Activated CD4-positive, alpha-beta T cell treated with anti-CD3 and anti-CD28 coated beads for 1 hour (primary cell): ENCODE data around the gene PCED1B.
"Not testable (repeated sequence)": the region's sequence is repeated elsewhere in the genome, so short reads cannot be mapped to it uniquely, and the experiment has no call there.

Experiments used
- DNase-seq: peaks from one replicate; pipeline ENCODE4 v3.0.0-alpha.2; 2020

The PCED1B gene

DNA sequence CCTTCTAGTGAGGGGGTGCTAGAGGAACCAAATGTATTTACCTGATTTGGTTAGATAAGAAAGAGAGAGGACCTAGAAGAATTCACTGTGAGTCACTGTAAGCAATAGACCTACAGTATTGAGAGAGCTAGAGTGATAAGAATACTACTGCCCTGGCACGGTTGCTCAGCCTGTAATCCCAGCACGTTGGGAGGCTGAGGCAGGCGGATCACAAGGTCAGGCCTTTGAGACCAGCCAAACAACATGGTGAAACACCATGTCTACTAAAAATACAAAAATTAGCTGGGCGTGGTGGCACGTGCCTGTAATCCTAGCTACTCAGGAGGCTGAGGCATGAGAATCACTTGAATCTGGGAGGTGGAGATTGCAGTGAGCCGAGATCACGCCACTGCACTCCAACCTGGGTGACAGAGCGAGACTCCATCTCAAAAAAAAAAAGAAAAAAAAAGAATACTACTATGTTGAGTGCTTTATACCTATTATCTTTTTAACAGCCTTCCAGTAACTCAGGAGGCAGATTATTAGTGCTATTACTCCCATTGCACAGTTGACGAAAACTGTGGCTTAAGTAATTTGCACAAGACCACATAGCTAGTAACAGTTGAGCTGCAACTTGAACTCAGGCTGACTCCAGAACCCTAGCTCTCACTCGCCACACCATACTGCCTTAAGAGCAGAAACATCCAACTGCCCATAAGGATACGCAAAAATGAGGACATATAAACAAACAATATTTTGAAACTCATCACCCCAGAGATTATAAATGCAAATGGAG is 102.9 kb downstream of the PCED1B start:
- DNase-seq: not testable (repeated sequence)

DNA sequence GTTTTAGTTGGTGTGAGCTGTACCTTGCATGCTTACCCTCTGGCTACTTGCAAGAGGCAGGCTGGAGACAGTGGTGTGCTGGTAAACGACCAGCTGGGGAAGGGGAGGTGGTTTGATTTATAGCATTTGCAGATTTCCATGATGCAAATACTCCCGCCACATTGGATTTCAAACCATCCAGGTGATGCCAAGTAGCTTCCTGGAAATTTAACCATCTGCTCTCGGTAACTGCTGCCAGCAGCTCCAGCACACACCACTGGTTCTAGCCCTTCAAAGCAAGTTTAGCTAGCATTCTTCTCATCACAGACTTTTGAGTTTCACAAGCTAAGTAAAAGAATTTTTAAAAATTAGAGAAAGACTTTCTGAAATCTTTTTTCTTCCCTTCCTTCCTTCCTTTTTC is 104.8 kb downstream of the PCED1B start:
- no peak for DNase-seq

DNA sequence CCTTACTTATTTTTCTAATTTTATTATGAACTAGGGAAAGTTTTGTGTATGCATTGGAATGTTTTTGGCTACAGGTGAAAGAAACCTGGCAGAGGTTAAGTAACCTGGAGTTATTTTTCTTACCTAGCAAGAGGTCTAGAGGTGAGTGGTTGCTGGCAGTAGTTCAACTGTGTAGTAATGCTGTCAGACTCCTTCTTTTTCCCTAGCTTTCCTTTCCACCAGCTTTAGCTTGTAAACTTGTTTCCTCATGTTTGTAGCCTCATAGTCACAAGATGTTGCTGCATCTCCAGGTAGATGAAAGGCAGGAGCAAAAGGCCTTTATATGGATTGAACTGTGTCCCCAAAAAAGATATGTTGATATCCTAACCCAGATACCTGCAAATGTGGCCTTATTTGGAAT is 105.4 kb downstream of the PCED1B start:
- DNase-seq: no peak

DNA sequence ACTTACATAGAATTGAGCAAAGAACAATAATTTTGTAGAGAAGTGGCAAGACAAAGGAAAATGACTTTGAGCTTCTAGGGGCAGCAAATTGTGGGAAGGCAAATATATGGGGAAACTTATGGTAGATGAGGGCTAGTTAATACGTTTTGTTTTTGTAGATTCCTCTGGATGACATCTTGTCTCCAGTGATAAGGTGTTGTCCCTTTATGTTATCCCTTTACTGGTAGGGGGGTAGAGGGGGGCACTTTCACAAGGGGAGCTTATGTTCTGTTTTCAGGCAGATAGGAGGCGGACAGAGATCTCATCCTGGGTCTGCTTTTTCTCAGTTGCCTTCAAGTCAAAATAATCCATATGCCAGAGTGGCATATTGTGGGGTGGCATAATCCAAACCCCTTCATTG is 106.8 kb downstream of the PCED1B start:
- DNase-seq: no peak

DNA sequence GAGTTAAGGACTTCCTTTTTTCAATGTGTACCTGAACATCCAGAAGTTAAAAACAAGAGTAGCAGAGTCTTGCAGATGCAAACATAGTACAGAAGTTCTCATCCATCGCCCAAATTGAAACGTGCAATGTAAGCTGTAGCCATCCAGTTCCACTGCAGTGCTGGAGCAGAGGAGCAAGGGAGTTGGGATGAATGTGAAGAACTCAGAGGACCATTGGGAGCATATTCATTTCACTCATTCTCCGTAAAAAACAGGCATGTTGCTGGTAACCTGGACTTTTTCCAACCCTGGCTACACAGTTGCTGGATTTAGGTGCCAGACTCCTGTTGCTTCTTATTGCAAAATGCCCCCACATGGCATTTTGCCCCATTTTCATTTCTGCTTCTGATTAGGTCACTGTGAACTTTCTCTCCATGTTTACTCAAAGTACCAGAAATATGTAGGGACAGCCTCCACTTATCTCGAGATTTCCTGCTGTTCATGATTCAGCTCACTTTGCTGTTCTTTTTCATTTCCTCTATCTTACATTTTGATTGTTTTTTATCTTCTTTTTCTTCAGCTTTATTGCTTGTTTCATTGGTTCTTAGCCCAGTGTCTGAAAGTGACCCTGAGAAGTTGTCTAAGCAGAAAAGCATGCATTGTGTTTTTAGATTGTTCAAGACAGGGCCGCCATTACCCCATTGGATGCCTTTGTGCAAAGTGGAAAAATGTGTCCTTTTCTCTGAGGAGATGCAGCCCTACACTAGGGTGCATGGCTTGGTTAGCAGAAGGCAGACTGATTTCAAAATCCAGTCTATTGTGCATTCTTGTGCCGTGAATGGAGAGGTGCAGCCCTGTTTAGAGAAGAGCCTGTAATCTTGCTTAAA is 109.4 kb downstream of the PCED1B start:
- DNase-seq: no peak

DNA sequence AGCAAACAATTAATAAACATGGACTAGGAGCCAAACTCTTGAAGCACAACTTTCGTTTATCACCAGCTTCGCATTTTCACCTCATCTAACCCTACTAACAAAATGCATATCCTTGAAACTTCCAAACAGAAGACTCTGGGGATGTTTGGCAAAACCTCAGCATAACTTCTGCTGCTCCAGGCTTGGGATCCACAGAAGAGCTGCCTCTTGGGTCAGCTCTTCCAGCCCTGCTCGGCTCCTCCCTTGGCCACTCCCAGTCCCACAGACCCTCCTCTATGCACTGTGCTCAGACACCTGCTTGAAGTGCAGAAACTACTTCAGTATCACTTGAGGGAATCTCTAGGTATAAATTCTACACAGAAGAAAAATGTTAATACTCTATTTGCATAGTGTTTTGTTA is 110.3 kb downstream of the PCED1B start:
- DNase-seq: no peak

DNA sequence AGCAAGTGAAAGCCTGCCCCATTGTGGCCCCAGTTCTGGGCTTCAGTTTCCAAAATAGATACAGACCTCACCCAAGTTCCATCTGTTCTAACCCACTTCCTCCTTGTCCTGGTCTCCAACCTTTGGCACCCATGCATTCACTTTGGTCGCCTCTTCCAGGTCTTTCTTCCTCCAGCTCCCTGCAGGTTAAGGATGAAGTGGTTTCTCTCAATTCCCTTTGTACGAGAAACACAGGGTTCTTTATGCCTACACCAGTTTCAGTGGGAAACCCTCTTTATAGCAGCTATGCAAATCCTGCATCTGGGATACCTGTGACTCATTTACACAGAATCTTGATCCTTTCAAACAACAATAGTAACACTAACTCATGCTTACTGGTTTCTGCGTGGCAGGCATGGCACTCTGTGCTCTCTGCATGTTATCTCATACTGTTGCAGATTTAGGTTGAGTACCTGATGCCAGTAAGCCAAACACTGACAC is 110.9 kb downstream of the PCED1B start:
- DNase-seq: no peak

DNA sequence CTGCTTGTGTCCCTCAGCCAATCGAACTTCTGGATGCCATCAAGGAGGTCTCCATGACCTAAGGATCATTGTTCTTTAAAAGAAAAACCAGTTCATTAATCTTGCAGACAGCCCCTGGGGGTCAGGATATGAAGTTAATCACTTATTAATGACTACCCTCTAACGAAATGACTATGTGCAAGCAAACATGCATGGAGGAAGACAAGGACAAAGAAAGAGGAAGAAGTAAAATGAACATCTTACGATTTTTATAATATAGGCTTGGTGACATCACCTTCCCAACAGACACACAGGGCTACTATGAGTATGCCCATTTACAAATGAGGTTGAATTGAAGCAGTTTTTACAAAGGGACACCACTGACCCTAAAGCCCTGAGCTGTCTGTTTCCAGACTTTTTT is 111.5 kb downstream of the PCED1B start:
- no peak for DNase-seq

DNA sequence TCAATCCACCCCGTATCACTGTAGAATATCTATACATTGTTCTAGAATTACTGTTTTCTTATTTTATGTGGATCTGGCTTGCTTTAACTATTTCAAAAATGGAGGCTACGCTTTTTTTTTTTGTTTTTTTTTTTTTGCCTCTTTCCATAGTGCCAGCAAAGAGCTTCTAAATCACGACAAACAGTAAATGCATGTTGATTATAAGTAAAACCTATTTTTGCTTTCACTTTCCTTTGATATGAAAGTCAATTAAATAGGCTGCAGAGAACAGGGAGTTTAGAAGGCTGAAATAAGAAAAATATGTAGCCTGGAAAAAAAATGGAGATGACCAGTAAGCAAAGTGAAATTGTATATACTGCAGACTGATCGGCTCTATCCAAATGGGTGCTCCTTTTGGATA is 112.6 kb downstream of the PCED1B start:
- no peak for DNase-seq

DNA sequence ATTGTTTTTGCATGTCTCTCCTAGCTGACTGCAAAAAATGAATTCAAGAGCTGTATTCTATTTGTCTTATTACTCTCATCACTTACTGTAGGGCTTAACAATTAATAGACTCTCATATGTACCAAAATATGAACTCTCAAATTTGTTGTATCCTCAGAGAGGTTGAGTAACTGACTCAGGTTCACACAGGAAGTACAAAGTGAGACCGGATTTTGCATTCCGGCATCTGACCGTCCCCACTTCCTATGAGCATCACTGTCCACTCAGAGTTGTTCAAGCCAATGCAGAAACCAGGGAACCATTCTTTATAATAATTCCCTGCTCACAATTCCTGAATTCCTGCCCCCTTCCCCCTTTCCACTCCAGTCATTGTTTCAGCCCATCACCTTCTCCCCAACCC is 113.6 kb downstream of the PCED1B start:
- DNase-seq: no peak

DNA sequence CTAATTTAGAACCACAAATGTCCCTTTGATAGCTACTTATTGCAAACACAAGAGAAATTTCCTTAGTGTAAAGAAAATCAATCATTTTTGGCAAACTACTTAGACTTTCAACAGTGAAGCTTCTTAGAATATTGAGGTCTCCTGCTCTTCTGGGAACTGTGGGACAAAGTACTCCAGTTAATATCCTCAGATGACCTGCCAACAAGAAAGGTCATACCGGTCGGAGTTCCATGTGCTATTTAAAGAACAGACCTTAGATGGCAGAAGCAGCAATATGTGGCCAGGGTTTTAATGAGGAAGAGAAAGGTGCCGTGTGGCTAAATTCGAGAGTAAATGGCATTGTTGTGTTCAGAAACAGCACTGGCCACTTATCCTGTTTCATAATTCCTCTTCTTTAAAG is 115.1 kb downstream of the PCED1B start:
- DNase-seq: no peak

DNA sequence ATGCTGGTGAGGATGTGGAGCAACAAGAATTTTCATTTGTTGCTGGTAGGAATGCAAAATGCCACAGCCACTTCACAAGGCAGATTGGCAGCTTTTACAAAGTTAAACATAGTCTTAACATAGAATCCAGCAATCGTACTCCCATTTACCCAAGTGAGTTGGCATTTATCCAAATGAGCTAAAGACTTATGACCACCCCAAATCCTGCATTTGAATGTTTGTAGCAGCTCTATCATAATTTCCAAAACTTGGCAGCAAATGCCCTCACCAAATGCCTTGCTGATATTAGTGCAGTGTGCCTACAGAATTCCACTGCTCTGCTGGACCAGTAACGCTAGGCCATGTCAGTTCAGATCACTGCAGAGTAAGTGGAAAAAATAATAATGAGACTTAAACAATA is 121.0 kb downstream of the PCED1B start:
- no peak for DNase-seq

DNA sequence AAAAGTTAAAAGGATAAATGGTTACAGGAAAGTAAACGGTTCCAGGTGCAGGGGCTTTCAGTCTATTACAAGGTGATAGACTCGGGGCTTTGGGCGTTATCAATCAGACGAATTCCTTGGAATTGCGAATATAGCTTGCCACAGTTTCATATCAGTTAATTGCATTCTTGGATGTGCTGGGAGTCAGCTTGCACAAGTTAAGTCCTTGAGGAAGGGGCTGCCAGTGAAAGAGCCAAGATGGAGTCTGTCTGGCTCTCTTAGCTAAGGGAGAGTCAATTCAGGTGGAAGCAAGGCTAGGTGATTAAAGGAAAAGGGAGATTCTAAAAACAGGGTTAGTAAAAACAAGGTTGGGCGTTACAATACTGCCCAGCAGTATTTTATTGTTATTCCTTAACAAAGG is 121.8 kb downstream of the PCED1B start:
- DNase-seq: not testable (repeated sequence)

DNA sequence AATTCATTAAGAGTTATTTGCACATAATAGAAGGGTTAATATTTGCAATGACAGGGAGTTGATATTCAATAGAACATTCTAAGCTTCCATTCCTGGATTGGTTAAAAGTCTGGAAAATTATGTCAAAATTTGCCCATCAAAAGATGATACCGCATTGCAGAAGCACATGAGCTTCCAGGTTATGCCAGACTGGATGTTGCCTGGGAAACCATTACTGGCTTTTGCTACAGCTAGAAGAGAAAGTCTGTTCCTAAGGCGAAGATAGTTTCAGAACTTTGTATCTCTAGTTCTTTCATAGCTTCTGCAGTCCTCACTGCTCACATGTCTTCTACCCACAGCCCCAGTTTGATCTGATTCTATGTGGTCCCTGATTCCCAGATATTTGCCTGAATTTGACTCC is 122.8 kb downstream of the PCED1B start:
- DNase-seq: no peak

DNA sequence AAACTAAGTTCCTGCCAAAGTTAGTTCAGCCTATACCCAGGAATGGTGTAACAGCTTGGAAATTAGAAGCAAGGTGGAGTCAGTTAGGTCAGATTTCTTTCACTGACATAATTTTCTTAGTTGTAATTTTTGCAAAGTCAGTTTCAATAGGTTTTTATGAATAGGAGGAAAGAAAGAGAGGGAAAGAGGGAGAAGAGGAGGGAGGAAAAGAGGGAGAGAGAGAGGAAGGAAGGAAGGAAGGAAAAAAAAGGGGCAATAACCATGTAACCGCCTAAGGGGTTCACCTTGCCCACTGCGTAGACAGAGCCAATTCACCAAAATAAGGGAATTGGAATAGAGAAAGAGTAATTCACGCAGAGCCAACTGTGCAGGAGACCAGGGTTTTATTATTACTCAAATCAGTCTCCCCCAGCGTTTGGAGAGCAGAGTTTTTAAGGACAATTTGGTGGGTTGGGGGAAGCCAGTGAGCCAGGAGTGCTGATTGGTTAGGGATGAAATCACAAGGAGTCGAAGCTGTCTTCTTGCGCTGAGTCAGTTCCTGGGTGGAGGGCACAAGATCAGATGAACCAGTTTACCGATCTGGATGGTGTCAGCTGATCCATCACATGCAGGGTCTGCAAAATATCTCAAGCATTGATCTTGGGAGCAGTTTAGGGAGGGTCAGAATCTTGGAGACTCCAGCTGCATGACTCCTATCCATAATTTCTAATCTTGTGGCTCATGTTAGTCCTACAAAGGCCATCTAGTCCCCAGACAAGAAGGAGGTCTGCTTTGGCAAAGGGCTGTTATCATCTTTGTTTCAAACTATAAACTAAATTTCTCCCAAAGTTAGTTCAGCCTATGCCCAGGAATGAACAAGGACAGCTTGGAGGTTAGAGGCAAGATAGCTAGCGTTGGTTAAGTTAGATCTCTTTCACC is 126.4 kb downstream of the PCED1B start:
- no peak for DNase-seq

DNA sequence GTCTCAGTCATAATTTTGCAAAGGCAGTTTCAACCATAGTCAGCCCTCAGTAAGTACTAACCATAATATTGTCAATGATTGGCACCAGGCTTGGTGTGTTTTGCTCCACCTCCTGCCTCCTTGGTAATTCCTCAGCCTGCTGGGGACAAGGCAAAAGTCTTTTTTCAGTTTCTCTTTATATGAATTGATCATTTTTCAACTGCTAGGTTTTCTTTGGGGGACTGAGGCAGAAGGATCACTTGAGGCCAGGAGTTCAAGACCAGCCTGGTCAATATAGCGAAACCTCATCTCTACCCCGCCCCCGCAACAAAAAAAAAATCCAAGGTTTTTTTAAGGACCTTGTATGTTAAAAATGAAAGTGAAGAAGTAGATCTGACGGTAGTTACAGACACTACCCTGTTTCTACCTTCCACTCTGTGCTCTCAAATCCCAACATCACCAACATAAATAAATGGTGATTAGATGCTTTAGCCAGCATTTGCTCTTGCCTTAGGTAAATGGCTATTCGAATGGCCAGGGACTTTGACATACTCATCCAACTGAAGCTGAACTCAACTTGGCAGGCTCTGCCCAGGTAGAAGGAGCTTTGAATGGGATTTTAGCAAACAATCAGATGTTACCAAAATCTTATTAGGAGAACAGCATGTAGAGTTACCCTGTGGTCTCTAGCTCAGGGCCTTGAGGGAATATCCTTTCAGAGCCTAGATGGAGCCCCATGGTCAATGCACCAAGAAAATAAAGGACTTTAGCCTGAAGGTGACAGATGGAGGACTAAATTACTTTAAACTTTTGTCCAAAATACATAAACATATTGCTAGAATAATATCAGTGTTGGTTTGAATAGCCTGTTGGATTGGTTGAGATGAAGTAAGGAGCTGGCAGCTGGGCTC is 127.3 kb downstream of the PCED1B start:
- DNase-seq: no peak

DNA sequence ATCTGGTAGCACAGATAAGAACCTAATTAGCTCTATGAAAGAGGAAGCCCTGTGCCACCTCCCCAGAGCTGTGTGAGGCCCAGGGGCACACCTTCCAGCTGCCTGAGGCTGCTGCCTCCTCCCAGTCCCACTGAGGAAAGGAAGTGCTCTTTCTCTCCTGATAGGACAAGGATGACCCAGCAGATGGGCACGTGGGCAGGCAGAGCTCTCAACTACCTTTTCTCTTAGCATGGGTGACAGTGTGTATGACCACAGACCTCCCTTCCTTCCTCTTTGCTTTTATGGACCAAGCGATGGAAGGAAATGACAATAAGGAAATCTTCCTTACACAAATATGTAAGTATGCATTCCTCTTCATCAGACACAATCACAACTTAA is 127.9 kb downstream of the PCED1B start:
- DNase-seq: no peak

DNA sequence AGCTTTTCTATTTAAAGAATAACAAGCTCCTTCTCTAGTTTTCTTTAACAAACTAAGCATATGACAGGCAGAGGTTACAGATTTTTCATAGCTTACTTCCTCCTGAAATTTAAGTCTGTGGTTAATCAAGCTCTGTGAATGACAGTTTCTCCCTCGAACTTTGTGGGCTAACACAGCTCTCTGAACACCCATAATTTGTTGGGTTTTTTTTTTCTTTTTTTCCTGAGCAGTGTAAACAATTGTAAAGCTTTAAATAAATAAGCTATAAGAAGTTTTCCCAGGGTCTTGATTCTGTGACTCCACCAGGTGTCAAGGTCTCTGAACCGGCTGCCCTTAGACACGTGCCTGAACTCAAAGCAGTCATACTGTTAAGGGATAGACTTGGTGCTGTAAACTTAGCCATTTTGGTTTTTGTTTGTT is 128.4 kb downstream of the PCED1B start:
- DNase-seq: no peak

DNA sequence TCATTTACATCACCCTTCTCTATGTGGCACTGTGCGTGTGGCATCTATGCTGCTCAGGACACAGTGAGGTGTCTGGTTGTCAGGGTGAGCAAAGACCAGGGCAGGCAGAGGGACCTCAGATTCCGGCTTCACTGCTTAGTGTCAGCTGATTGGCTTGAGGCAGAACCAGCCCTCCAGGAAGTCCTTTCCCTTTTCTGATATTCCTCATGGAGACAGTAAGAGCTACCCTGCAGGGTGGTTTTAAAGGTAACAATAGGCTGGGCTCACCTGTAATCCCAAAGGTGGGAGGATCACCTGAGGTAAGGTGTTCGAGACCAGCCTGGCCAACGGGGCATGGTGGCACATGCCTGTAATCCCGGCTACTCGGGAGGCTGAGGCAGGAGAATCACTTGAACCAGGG is 129.6 kb downstream of the PCED1B start:
- DNase-seq: no peak

DNA sequence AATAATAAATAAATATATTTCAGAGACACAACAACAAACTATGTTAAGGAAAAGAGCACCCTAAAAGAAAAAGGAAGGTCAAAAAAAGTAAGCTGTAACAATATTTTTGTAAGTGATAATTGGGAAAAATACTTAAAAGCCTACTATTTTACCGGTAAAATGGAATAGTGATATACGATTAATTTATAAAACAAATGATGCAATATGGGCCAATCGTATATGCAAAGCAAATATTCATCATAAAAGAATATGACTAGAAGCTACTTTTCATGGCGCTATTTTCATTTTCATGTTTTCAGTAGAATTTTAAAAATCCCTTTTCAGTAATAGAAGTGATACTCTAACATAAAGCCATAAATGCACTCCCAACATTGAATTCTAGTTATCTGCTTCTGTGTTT is 131.4 kb downstream of the PCED1B start:
- no peak for DNase-seq

DNA sequence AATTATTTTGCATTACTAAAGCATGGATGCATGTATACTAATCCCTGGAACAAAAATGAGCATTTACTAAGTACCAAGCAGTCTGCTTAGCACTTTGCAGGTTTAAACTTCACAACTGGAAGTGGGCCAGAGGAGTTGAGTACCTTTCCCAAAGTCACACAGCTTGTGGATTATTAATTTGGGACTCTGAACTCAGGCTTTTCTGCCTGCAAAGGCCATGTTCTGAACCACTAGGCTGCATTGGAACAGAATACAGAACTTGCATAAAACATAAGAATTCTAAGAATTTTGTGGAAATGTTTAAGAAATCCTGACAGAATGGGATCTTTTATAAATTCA is 133.2 kb downstream of the PCED1B start:
- DNase-seq: no peak

DNA sequence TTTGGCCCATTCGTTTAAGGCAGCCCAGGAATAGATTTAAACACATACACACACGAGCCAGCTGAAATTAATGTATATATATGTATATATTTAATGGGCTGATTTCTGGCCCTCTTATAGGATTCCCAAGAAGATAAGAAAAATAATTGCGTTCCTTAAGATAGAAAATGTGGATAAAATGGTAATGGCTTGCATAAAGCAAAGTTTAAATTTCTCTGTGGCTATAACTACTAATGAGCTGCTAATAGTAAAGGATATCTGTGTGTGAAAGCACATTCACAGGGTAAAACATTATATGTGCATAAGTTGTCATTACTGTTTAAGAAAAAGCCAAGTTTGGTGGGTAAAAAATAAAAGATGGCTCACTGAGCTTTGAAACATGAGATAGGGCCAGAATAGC is 134.0 kb downstream of the PCED1B start:
- DNase-seq: no peak
